K562 (cell line): ENCODE measurements around the gene SACS.

Experiments
- EP300 ChIP-seq: IDR thresholded peaks from 2 replicates; pipeline ENCODE4 v1.6.1; 2012; ENCODE audit warnings: low read length, improper control_type of control experiment
- NBN ChIP-seq: fragments of 450-650 bp; IDR thresholded peaks from 2 replicates; pipeline ENCODE4 v1.6.1; 2016; ENCODE audit warnings: low read depth, mild to moderate bottlenecking
- POLR2A ChIP-seq: fragments of 450-650 bp; conservative IDR thresholded peaks from 2 replicates; pipeline ENCODE4 v1.6.1; 2016
- POLR2AphosphoS5 ChIP-seq: IDR thresholded peaks from 2 replicates; pipeline ENCODE4 v1.6.1; 2011; ENCODE audit warnings: mild to moderate bottlenecking, low read depth, low read length, moderate library complexity; ENCODE audit not compliant: control insufficient read depth, insufficient read depth
- ZBTB7A ChIP-seq: IDR thresholded peaks from 2 replicates; pipeline ENCODE4 v1.6.1; 2011; ENCODE audit warnings: low read depth, mild to moderate bottlenecking, low read length, moderate library complexity, borderline replicate concordance; ENCODE audit not compliant: control insufficient read depth
- ZKSCAN8 ChIP-seq: fragments of 200-800 bp; sonication (Bioruptor generic); IDR thresholded peaks from 2 replicates; pipeline ENCODE4 v1.6.1; 2016; ENCODE audit warnings: missing genetic modification characterization, missing compliant biosample characterization
- ZNF232 ChIP-seq: sonication (generic); formaldehyde crosslinking; IDR thresholded peaks from 2 replicates; pipeline ENCODE4 v1.8.0; 2022; ENCODE audit warnings: mild to moderate bottlenecking, missing genetic modification reagents
- TF ChIP-seq, protein P1 (sequence below): sonication (generic); formaldehyde crosslinking; IDR thresholded peaks from 2 replicates; pipeline ENCODE4 v1.8.0; 2022; ENCODE audit warnings: mild to moderate bottlenecking, missing genetic modification reagents, borderline replicate concordance

DNA sequence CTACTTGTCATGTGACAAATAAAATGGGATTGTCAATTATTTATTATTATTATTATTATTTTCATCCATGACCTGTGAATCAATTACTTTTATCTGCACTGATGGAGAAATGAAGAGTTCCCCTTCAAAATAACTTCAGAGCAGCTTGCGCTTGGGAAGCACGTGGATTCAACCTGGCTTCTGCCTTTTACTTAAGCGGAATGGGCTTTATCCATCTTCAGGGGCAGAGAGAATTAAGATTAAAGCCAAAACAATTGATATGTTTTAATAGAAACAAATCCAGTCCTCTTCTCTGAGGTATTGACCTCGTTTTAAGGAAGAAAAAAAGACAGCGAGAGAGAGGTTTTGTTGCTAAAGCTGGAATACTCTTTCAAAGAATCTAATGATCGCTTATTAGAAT lies 876 bp downstream of the SACS start:
- TF ChIP-seq ZKSCAN8 (CRISPR knock-in tag) (no peak), EP300 (no peak), ZNF232 (CRISPR knock-in tag) (no peak), POLR2A (no peak), ZBTB7A (no peak), NBN (no peak), POLR2AphosphoS5 (no peak)
- TF ChIP-seq, protein P1, sequence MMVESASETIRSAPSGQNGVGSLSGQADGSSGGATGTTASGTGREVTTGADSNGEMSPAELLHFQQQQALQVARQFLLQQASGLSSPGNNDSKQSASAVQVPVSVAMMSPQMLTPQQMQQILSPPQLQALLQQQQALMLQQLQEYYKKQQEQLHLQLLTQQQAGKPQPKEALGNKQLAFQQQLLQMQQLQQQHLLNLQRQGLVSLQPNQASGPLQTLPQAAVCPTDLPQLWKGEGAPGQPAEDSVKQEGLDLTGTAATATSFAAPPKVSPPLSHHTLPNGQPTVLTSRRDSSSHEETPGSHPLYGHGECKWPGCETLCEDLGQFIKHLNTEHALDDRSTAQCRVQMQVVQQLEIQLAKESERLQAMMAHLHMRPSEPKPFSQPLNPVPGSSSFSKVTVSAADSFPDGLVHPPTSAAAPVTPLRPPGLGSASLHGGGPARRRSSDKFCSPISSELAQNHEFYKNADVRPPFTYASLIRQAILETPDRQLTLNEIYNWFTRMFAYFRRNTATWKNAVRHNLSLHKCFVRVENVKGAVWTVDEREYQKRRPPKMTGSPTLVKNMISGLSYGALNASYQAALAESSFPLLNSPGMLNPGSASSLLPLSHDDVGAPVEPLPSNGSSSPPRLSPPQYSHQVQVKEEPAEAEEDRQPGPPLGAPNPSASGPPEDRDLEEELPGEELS (CRISPR knock-in tag), result no peak
